H9 (cell line): ENCODE results near the gene C13orf46. TPM values are rescaled to one million over a fixed set of nuclear protein-coding genes. Genes with fewer than 3 reads are reported as not detected.

Experiments
- DNase-seq: peaks from one replicate; pipeline ENCODE4 v3.0.0-alpha.2; 2017
- H2AFZ ChIP-seq: one replicate; pipeline ENCODE4 v1.6.1; 2013; ENCODE audit warnings: mild to moderate bottlenecking, low read length, control low read depth, moderate library complexity
- H2AK5ac ChIP-seq: 2 replicates; pipeline ENCODE4 v1.6.1; 2013; ENCODE audit warnings: low read length, control low read depth, mixed read lengths; ENCODE audit not compliant: insufficient read length
- H2BK120ac ChIP-seq: one replicate; pipeline ENCODE4 v1.6.1; 2013; ENCODE audit warnings: low read depth, mild to moderate bottlenecking, low read length, control low read depth, inconsistent platforms; ENCODE audit not compliant: poor library complexity, severe bottlenecking
- H2BK12ac ChIP-seq: 2 replicates; pipeline ENCODE4 v1.6.1; 2013; ENCODE audit warnings: low read length, control low read depth, mixed read lengths, low read depth; ENCODE audit not compliant: insufficient read length
- H2BK15ac ChIP-seq: 2 replicates; pipeline ENCODE4 v1.6.1; 2013; ENCODE audit warnings: low read depth, low read length, control low read depth
- H2BK20ac ChIP-seq: one replicate; pipeline ENCODE4 v1.6.1; 2013; ENCODE audit warnings: low read depth, mild to moderate bottlenecking, low read length, control low read depth, inconsistent platforms; ENCODE audit not compliant: poor library complexity, severe bottlenecking
- H2BK5ac ChIP-seq: 2 replicates; pipeline ENCODE4 v1.6.1; 2013; ENCODE audit warnings: low read length, control low read depth, mixed read lengths; ENCODE audit not compliant: insufficient read length
- H3K14ac ChIP-seq: 2 replicates; pipeline ENCODE4 v1.6.1; 2013; ENCODE audit warnings: low read length, control low read depth; ENCODE audit not compliant: insufficient read depth
- H3K18ac ChIP-seq: 2 replicates; pipeline ENCODE4 v1.6.1; 2013; ENCODE audit warnings: low read depth, mild to moderate bottlenecking, mixed read lengths, low read length, control low read depth; ENCODE audit not compliant: insufficient read length
- H3K23ac ChIP-seq: 2 replicates; pipeline ENCODE4 v1.6.1; 2013; ENCODE audit warnings: low read length, control low read depth, mixed read lengths, low read depth; ENCODE audit not compliant: insufficient read length
- H3K23me2 ChIP-seq: 2 replicates; pipeline ENCODE4 v1.6.1; 2013; ENCODE audit warnings: low read depth, mild to moderate bottlenecking, mixed read lengths, low read length, control low read depth; ENCODE audit not compliant: insufficient read length, poor library complexity, severe bottlenecking
- H3K27ac ChIP-seq: 2 replicates; pipeline ENCODE4 v1.5.1; 2013; ENCODE audit warnings: low read length, control low read depth, mixed read lengths, low read depth; ENCODE audit not compliant: insufficient read length
- H3K27me3 ChIP-seq: 2 replicates; pipeline ENCODE4 v1.6.1; 2013; ENCODE audit warnings: low read length, control low read depth, inconsistent platforms; ENCODE audit not compliant: insufficient read depth
- H3K4ac ChIP-seq: 2 replicates; pipeline ENCODE4 v1.6.1; 2013; ENCODE audit warnings: low read depth, mild to moderate bottlenecking, control low read depth, inconsistent platforms, low read length, moderate library complexity
- H3K4me1 ChIP-seq: 2 replicates; pipeline ENCODE4 v1.6.1; 2013; ENCODE audit warnings: low read length, control low read depth, inconsistent platforms; ENCODE audit not compliant: insufficient read depth
- H3K4me2 ChIP-seq: 2 replicates; pipeline ENCODE4 v1.6.1; 2013; ENCODE audit warnings: low read length, control low read depth, mixed read lengths; ENCODE audit not compliant: insufficient read length, insufficient read depth
- H3K56ac ChIP-seq: 2 replicates; pipeline ENCODE4 v1.6.1; 2013; ENCODE audit warnings: low read depth, mild to moderate bottlenecking, mixed read lengths, low read length, control low read depth; ENCODE audit not compliant: insufficient read length
- H3K79me1 ChIP-seq: 2 replicates; pipeline ENCODE4 v1.6.1; 2013; ENCODE audit warnings: low read depth, mild to moderate bottlenecking, moderate library complexity, low read length, control low read depth, inconsistent platforms; ENCODE audit not compliant: insufficient read depth, poor library complexity, severe bottlenecking
- H3K79me2 ChIP-seq: 2 replicates; pipeline ENCODE4 v1.6.1; 2013; ENCODE audit warnings: low read length, control low read depth, inconsistent platforms; ENCODE audit not compliant: insufficient read depth
- H3K9ac ChIP-seq: 2 replicates; pipeline ENCODE4 v1.6.1; 2013; ENCODE audit warnings: low read length, control low read depth, mixed read lengths; ENCODE audit not compliant: insufficient read length; ENCODE audit errors: extremely low read depth
- H3K9me3 ChIP-seq: one replicate; pipeline ENCODE4 v1.6.1; 2013; ENCODE audit warnings: low read depth, low read length, inconsistent platforms; ENCODE audit not compliant: control insufficient read depth
- H3T11ph ChIP-seq: one replicate; pipeline ENCODE4 v1.6.1; 2013; ENCODE audit warnings: mild to moderate bottlenecking, low read length, control low read depth, inconsistent platforms
- H4K20me1 ChIP-seq: one replicate; pipeline ENCODE4 v1.6.1; 2013; ENCODE audit not compliant: control insufficient read depth, insufficient read length, insufficient read depth
- H4K5ac ChIP-seq: 2 replicates; pipeline ENCODE4 v1.6.1; 2013; ENCODE audit warnings: low read depth, mild to moderate bottlenecking, mixed read lengths, low read length, control low read depth; ENCODE audit not compliant: insufficient read length
- H4K8ac ChIP-seq: replicated peaks from 2 replicates; pipeline ENCODE4 v1.6.1; 2013; ENCODE audit warnings: low read length, control low read depth, mixed read lengths, low read depth; ENCODE audit not compliant: insufficient read length
- H4K91ac ChIP-seq: 2 replicates; pipeline ENCODE4 v1.6.1; 2013; ENCODE audit warnings: low read depth, mild to moderate bottlenecking, moderate library complexity, mixed read lengths, low read length, control low read depth; ENCODE audit not compliant: insufficient read length
- H3K27ac Mint-ChIP-seq, 3 experiments: 2 replicates in 2 of 3; 3 replicates in 1 of 3; pipeline ENCODE4 v1.8.0; 2020 to 2021; ENCODE audit warnings: mixed read lengths in 3 of 3, mild to moderate bottlenecking in 1 of 3, moderate library complexity in 1 of 3
- H3K27me3 Mint-ChIP-seq: 2 replicates; pipeline ENCODE4 v1.8.0; 2021; ENCODE audit warnings: low read depth, mild to moderate bottlenecking, moderate library complexity, mixed read lengths
- H3K36me3 Mint-ChIP-seq, 3 experiments: 2 replicates in 2 of 3; 3 replicates in 1 of 3; pipeline ENCODE4 v1.8.0; 2020 to 2021; ENCODE audit warnings: low read depth in 3 of 3, mixed read lengths in 3 of 3; ENCODE audit not compliant: insufficient read depth in 1 of 3
- H3K4me1 Mint-ChIP-seq, 2 experiments: 2 replicates each; pipeline ENCODE4 v1.8.0; 2020; ENCODE audit warnings: mixed read lengths in 2 of 2
- H3K4me3 Mint-ChIP-seq, 2 experiments: 2 replicates in 1 of 2; 3 replicates in 1 of 2; pipeline ENCODE4 v1.8.0; 2020 to 2021; ENCODE audit warnings: mild to moderate bottlenecking in 2 of 2, mixed read lengths in 2 of 2, moderate library complexity in 1 of 2
- H3K9me3 Mint-ChIP-seq, 2 experiments: 2 replicates in 1 of 2; 3 replicates in 1 of 2; pipeline ENCODE4 v1.8.0; 2020; ENCODE audit warnings: mild to moderate bottlenecking in 2 of 2, mixed read lengths in 2 of 2, moderate library complexity in 1 of 2
- CTCF ChIP-seq: fragments of 200-600 bp; sonication (generic); conservative IDR thresholded peaks from 3 replicates; pipeline ENCODE4 v1.8.0; 2021; ENCODE audit warnings: antibody characterized with exemption, mild to moderate bottlenecking
- WGBS: extraction: QIAGEN DNeasy Blood & Tissue Kit; methylation state at CpG from one replicate; pipeline ENCODE4 v1.1.7; 2013; ENCODE audit warnings: missing lambda C conversion rate, low lambda C conversion rate, mixed read lengths; ENCODE audit not compliant: insufficient read length; ENCODE audit errors: extremely low coverage; 5-methylcytosine and 5-hydroxymethylcytosine counted together
- total RNA-seq: library from RNA; stranded (reverse); gene quantifications from 2 replicates; pipeline ENCODE4 v1.2.1, GENCODE V29; 2021

The C13orf46 gene
- total RNA-seq, 1 experiment from 2014 or later: 0.55 TPM

- Mint-ChIP-seq H3K9me3 (peaks cover 20 to 23% of the 10 kb centered on the region in 2 experiments), H3K4me3 (no peak overlapping the region), H3K27ac (no peak overlapping the region), H3K36me3 (peaks cover 3 to 21% (median 4%) of the 10 kb centered on the region in 3 experiments; a peak in 5 of 7 replicates), H3K4me1 (peaks cover 11 to 13% of the 10 kb centered on the region in 2 experiments), H3K27me3 (peaks cover 16% of the 10 kb centered on the region)
- Histone ChIP-seq H3K27me3 (no peaks in the 10 kb centered on the region), H3K4me1 (no peaks in the 10 kb centered on the region), H2BK5ac (no peak overlapping the region), H3K4me2 (no peak overlapping the region), H2BK20ac (no peak overlapping the region), H4K5ac (no peak overlapping the region), H3K18ac (no peak overlapping the region), H3K14ac (no peak overlapping the region), H3K79me2 (no peaks in the 10 kb centered on the region), H4K91ac (no peak overlapping the region), H3K23me2 (no peaks in the 10 kb centered on the region), H3K56ac (no peak overlapping the region), H2AK5ac (no peak overlapping the region), H2BK12ac (no peak overlapping the region), H3K23ac (no peak overlapping the region), H4K20me1 (no peaks in the 10 kb centered on the region), H3T11ph (no peak overlapping the region), H2AFZ (no peak overlapping the region), H3K27ac (no peak overlapping the region), H3K9me3 (no peaks in the 10 kb centered on the region), H3K79me1 (no peaks in the 10 kb centered on the region), H2BK15ac (no peak overlapping the region), H3K4ac (no peak overlapping the region), H4K8ac (no peak overlapping the region), H3K9ac (no peak overlapping the region), H2BK120ac (no peak overlapping the region)
- WGBS: no CpG with 5 or more reads among the region's 8 CpGs
- peak; percentile 15 for DNase-seq
- TF ChIP-seq CTCF: no peak
Measured at GRCh38 chr13:113923376-113924063, 50.4 kb downstream of the C13orf46 start.
